C4-2B (cell line): ENCODE data around the gene PRELID1.

Experiments
- CTCF ChIP-seq: fragments of 450-650 bp; conservative IDR thresholded peaks from 2 replicates; pipeline ENCODE4 v1.5.1; 2017; ENCODE audit warnings: mild to moderate bottlenecking
- ZFX ChIP-seq: fragments of 450-650 bp; IDR thresholded peaks from 2 replicates; pipeline ENCODE4 v1.6.1; 2017

- TF ChIP-seq CTCF (no peak), ZFX (no peak)
Measured at GRCh38 chr5:177353093-177353492, 49.5 kb downstream of the PRELID1 start.
